Measurements from ENCODE around the gene RAB44. TPM values are rescaled to one million over a fixed set of nuclear protein-coding genes. Genes with fewer than 3 reads are reported as not detected.

The RAB44 gene
- total RNA-seq, 1 experiment from 2014 or later = not detected

DNA sequence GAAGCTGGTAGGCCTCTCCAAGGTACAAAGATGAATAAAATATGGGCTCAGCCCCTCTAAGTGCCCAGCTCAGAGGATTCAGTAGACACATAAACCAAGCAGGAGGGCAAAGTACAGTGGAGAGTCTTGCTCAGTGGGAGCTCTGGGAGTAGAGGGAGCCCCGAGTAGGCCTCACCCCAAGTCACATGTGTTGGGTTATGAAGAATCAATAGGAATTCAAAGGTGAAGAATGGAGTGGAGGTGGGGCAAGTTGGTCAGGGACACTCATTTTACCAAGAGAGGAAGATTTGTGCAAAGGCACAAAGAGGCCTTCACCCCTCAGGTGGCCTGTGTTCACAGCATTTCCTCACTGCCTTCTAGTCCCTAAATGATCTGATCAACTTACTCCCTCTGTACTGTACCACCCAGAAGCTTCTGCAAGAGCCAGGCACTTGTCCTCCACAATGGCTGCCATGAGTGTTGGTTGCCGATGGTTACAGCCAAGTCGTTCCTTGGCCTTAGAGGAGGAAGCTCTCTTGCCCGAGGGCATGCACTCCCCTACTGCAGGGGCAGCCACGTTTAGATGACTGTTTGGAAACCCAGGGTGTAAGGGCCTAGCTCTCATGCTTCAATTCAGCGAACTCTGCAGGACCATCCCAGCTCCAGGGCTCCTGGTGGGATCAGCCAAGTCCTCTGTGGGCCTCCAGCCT is 25.8 kb upstream of the RAB44 start:
- TF ChIP-seq, protein P1, sequence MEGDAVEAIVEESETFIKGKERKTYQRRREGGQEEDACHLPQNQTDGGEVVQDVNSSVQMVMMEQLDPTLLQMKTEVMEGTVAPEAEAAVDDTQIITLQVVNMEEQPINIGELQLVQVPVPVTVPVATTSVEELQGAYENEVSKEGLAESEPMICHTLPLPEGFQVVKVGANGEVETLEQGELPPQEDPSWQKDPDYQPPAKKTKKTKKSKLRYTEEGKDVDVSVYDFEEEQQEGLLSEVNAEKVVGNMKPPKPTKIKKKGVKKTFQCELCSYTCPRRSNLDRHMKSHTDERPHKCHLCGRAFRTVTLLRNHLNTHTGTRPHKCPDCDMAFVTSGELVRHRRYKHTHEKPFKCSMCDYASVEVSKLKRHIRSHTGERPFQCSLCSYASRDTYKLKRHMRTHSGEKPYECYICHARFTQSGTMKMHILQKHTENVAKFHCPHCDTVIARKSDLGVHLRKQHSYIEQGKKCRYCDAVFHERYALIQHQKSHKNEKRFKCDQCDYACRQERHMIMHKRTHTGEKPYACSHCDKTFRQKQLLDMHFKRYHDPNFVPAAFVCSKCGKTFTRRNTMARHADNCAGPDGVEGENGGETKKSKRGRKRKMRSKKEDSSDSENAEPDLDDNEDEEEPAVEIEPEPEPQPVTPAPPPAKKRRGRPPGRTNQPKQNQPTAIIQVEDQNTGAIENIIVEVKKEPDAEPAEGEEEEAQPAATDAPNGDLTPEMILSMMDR (conservative IDR thresholded peaks at IDR 0.05) = no peak
- Histone ChIP-seq H3T11ph (ENCODE audit: low read length) (no peak overlapping the region), H3K56ac (ENCODE audit: insufficient read length, low read depth, low read length) (no peak overlapping the region), H2AK5ac (ENCODE audit: insufficient read length, low read length) (no peak overlapping the region), H3K4me1 (ENCODE audit: insufficient read depth, low read length) (peaks cover 2% of the 10 kb centered on the region; the same call in 1 of the 2 replicates), H2BK12ac (ENCODE audit: insufficient read length, low read depth, low read length) (no peak overlapping the region), H2BK20ac (ENCODE audit: low read depth, low read length, poor library complexity, severe bottlenecking) (no peak overlapping the region), H3K27me3 (ENCODE audit: insufficient read depth, low read length) (no peaks in the 10 kb centered on the region), H3K23ac (ENCODE audit: insufficient read length, low read depth, low read length) (no peak overlapping the region), H4K5ac (ENCODE audit: insufficient read length, low read depth, low read length) (no peak overlapping the region), H3K18ac (ENCODE audit: insufficient read length, low read depth, low read length) (no peak overlapping the region), H3K14ac (ENCODE audit: insufficient read depth, low read length) (no peak overlapping the region), H4K91ac (ENCODE audit: insufficient read length, low read depth, low read length) (no peak overlapping the region), H3K79me1 (ENCODE audit: insufficient read depth, low read depth, low read length, poor library complexity, severe bottlenecking) (no peaks in the 10 kb centered on the region), H3K79me2 (ENCODE audit: insufficient read depth, low read length) (no peaks in the 10 kb centered on the region), H2AFZ (ENCODE audit: low read length) (no peak overlapping the region), H4K8ac (replicated peaks; ENCODE audit: insufficient read length, low read depth, low read length) (no peak overlapping the region), H3K4me2 (ENCODE audit: insufficient read depth, insufficient read length, low read length) (no peak overlapping the region), H2BK5ac (ENCODE audit: insufficient read length, low read length) (no peak overlapping the region), H3K9ac (ENCODE audit: extremely low read depth, insufficient read length, low read length) (no peak overlapping the region), H3K23me2 (ENCODE audit: insufficient read length, low read depth, low read length, poor library complexity, severe bottlenecking) (no peaks in the 10 kb centered on the region), H3K27ac (ENCODE audit: insufficient read length, low read depth, low read length) (no peak overlapping the region), H3K4ac (ENCODE audit: low read depth, low read length) (no peak overlapping the region), H4K20me1 (ENCODE audit: control insufficient read depth, insufficient read depth, insufficient read length) (no peaks in the 10 kb centered on the region), H3K9me3 (ENCODE audit: control insufficient read depth, low read depth, low read length) (no peaks in the 10 kb centered on the region), H2BK120ac (ENCODE audit: low read depth, low read length, poor library complexity, severe bottlenecking) (no peak overlapping the region), H2BK15ac (ENCODE audit: low read depth, low read length) (no peak overlapping the region)
- no CpG with 5 or more reads among the region's 6 CpGs for WGBS (ENCODE audit: extremely low coverage, insufficient read length, low lambda C conversion rate)
- no peaks in the 10 kb centered on the region for H3K36me3 Mint-ChIP-seq (ENCODE audit: insufficient read depth in 1 of 3, low read depth in 3 of 3)
- no peak overlapping the region for H3K27ac Mint-ChIP-seq
- no peaks in the 10 kb centered on the region for H3K9me3 Mint-ChIP-seq
- peaks cover 32 to 43% of the 10 kb centered on the region in 2 experiments for H3K4me1 Mint-ChIP-seq
- peaks cover 2% of the 10 kb centered on the region; the same call in 1 of the 2 replicates for H3K27me3 Mint-ChIP-seq (ENCODE audit: low read depth)
- H3K4me3 Mint-ChIP-seq = no peak overlapping the region
- DNase-seq = no peak
